ENCODE results near the gene UNC5C. TPM values are rescaled to one million over a fixed set of nuclear protein-coding genes. Genes with fewer than 3 reads are reported as not detected.

UNC5C gene
- total and polyA plus RNA-seq, 4 donors, result 0.27 to 1.2 (median 0.78) TPM

- no peak overlapping the region for H3K27ac ChIP-seq (ENCODE audit: low read depth in 1 of 2, low read length in 2 of 2)
- DNase-seq (ENCODE audit: low spot score), result no peak
- H3K27me3 ChIP-seq (ENCODE audit: control insufficient read depth in 4 of 4, insufficient read depth in 4 of 4, low read length in 3 of 4), result no peaks in the 10 kb centered on the region
- no peaks in the 10 kb centered on the region for H3K4me1 ChIP-seq (ENCODE audit: control insufficient read depth in 4 of 4, insufficient read depth in 4 of 4, low read length in 3 of 4)
- no peaks in the 10 kb centered on the region for H3K36me3 ChIP-seq (ENCODE audit: control insufficient read depth in 4 of 4, insufficient read depth in 3 of 4, low read depth in 1 of 4, low read length in 3 of 4)
- WGBS, result 78% methylated on average over 3 of the region's 3 CpGs
- no peak overlapping the region for H3K9ac ChIP-seq (ENCODE audit: low read depth in 1 of 2, low read length in 2 of 2)
- TF ChIP-seq YY1 (IDR thresholded peaks at IDR 0.05), result no peak
- no peak for TF ChIP-seq FOXA2 (IDR thresholded peaks at IDR 0.05)
- no peak for TF ChIP-seq CTCF (IDR thresholded peaks at IDR 0.05; ENCODE audit: low read depth, low read length, missing input control)
- no peak for TF ChIP-seq RAD21 (IDR thresholded peaks at IDR 0.05)
- TF ChIP-seq JUND (IDR thresholded peaks at IDR 0.05), result no peak
- TF ChIP-seq ATF3 (IDR thresholded peaks at IDR 0.05), result no peak
- no peak for TF ChIP-seq RXRA (IDR thresholded peaks at IDR 0.05)
- TF ChIP-seq REST (IDR thresholded peaks at IDR 0.05), result no peak
- no peaks in the 10 kb centered on the region for H3K9me3 ChIP-seq (ENCODE audit: control insufficient read depth in 4 of 4, low read length in 3 of 4)
- H3K4me3 ChIP-seq (ENCODE audit: low read depth in 1 of 3, low read length in 3 of 3), result no peak overlapping the region
These were observed 16.5 kb downstream of the UNC5C start for GRCh38 chr4:95532305-95532704.

GRCh38 chr4:95531141-95531540 is 17.6 kb downstream of the UNC5C start:
- Histone ChIP-seq H3K27me3 (ENCODE audit: control insufficient read depth in 4 of 4, insufficient read depth in 4 of 4, low read length in 3 of 4) (no peaks in the 10 kb centered on the region), H3K4me1 (ENCODE audit: control insufficient read depth in 4 of 4, insufficient read depth in 4 of 4, low read length in 3 of 4) (no peaks in the 10 kb centered on the region), H3K27ac (ENCODE audit: low read depth in 1 of 2, low read length in 2 of 2) (no peak overlapping the region), H3K36me3 (ENCODE audit: control insufficient read depth in 4 of 4, insufficient read depth in 3 of 4, low read depth in 1 of 4, low read length in 3 of 4) (no peaks in the 10 kb centered on the region), H3K9ac (ENCODE audit: low read depth in 1 of 2, low read length in 2 of 2) (no peak overlapping the region), H3K4me3 (ENCODE audit: low read depth in 1 of 3, low read length in 3 of 3) (no peak overlapping the region), H3K9me3 (ENCODE audit: control insufficient read depth in 4 of 4, low read length in 3 of 4) (no peaks in the 10 kb centered on the region)
- TF ChIP-seq SP1 (IDR thresholded peaks at IDR 0.05) (no peak), JUND (IDR thresholded peaks at IDR 0.05) (no peak), RAD21 (IDR thresholded peaks at IDR 0.05) (no peak), CTCF (IDR thresholded peaks at IDR 0.05; ENCODE audit: low read depth, low read length, missing input control) (no peak), HNF4G (IDR thresholded peaks at IDR 0.05) (no peak), TAF1 (conservative IDR thresholded peaks at IDR 0.05) (no peak), RXRA (IDR thresholded peaks at IDR 0.05) (no peak), FOXA2 (IDR thresholded peaks at IDR 0.05) (no peak), ZBTB33 (IDR thresholded peaks at IDR 0.05) (no peak), GABPA (IDR thresholded peaks at IDR 0.05 in 1 of 2, conservative IDR thresholded peaks at IDR 0.05 in 1 of 2) (no peak), REST (IDR thresholded peaks at IDR 0.05) (no peak), MAX (IDR thresholded peaks at IDR 0.05) (no peak), ATF3 (IDR thresholded peaks at IDR 0.05) (no peak), EGR1 (IDR thresholded peaks at IDR 0.05; ENCODE audit: low read depth in 2 of 2) (no peak), FOXA1 (IDR thresholded peaks at IDR 0.05) (no peak), NR2F2 (IDR thresholded peaks at IDR 0.05) (no peak), HNF4A (conservative IDR thresholded peaks at IDR 0.05) (no peak)
- no peak for DNase-seq (ENCODE audit: low spot score)
- 51% methylated on average over 1 of the region's 1 CpG for WGBS
